Measurements from ENCODE around the gene SPAG5.

Gene SPAG5

DNA sequence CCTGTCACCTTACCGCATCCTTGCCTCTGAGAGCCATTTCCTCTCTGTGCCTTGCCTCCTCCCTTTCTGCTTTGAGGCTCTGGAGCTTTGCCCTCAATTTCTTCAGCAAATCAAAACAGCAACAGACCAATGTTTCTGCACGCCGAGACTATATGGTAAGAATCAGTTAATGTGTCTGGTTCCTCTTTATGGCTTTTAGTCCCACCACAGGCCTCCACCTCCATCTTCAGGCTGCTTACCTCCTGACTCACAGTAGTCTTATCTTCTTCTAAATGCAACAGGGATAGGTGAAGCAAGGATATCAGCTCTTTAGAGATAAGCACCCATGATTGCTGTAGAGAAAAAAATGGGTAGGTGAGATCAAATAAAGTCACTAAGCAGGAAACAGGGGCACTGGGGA is 13.0 kb downstream of the SPAG5 start:
- no peak overlapping the region for H3K4me2 ChIP-seq (ENCODE audit: low read depth, low read length, poor library complexity, severe bottlenecking)
- H3K4me1 ChIP-seq (ENCODE audit: insufficient read depth, low read length, poor library complexity, severe bottlenecking): no peaks in the 10 kb centered on the region
- no peaks in the 10 kb centered on the region for H3K9me3 ChIP-seq (ENCODE audit: insufficient read depth, low read depth, low read length)
- no peaks in the 10 kb centered on the region for H3K27me3 ChIP-seq (ENCODE audit: insufficient read depth, low read length, poor library complexity, severe bottlenecking)
- H2AFZ ChIP-seq (ENCODE audit: low read length): no peak overlapping the region
- TF ChIP-seq EZH2phosphoT487 (IDR thresholded peaks at IDR 0.05; ENCODE audit: borderline replicate concordance): no peak
- TF ChIP-seq, protein P1, sequence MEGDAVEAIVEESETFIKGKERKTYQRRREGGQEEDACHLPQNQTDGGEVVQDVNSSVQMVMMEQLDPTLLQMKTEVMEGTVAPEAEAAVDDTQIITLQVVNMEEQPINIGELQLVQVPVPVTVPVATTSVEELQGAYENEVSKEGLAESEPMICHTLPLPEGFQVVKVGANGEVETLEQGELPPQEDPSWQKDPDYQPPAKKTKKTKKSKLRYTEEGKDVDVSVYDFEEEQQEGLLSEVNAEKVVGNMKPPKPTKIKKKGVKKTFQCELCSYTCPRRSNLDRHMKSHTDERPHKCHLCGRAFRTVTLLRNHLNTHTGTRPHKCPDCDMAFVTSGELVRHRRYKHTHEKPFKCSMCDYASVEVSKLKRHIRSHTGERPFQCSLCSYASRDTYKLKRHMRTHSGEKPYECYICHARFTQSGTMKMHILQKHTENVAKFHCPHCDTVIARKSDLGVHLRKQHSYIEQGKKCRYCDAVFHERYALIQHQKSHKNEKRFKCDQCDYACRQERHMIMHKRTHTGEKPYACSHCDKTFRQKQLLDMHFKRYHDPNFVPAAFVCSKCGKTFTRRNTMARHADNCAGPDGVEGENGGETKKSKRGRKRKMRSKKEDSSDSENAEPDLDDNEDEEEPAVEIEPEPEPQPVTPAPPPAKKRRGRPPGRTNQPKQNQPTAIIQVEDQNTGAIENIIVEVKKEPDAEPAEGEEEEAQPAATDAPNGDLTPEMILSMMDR (conservative IDR thresholded peaks at IDR 0.05; ENCODE audit: low read length): no peak
- no peaks in the 10 kb centered on the region for H3F3A ChIP-seq (ENCODE audit: low read depth)
- H3K4me3 ChIP-seq (ENCODE audit: low read length, poor library complexity, severe bottlenecking): no peak overlapping the region
- no peaks in the 10 kb centered on the region for H4K20me1 ChIP-seq (ENCODE audit: insufficient read depth, low read length, poor library complexity, severe bottlenecking)
- no peaks in the 10 kb centered on the region for H3K9me2 ChIP-seq (replicated peaks; ENCODE audit: low read depth, low read length)
- H3K36me3 ChIP-seq (ENCODE audit: insufficient read depth, low read length): peaks cover 78% of the 10 kb centered on the region; the same call in 1 of the 2 replicates
- peaks cover 20% of the 10 kb centered on the region for H3K79me2 ChIP-seq (ENCODE audit: insufficient read depth, low read length)
- H3K9ac ChIP-seq (ENCODE audit: low read depth, low read length, poor library complexity, severe bottlenecking): no peak overlapping the region

DNA sequence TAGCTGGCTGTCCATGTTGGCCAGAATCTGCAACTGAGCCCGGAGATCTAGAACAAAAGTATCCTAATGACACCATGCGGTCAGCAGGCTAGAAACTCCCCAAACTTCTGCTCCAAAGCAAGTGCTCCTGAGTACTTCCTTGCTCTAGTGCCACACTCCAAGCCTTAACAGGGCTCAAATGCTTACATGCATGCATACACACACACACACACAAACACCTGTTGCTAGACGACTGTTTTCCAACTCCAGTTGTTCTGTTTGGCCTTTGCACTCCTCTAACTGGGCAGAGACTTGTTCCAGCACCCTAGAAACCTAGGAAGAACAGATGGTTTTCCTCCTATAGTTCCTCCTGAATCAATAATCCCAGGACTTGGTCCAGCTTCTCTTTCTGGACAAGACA is 14.4 kb downstream of the SPAG5 start:
- no peak overlapping the region for H3K9ac ChIP-seq (ENCODE audit: low read depth, low read length, poor library complexity, severe bottlenecking)
- H3K9me2 ChIP-seq (replicated peaks; ENCODE audit: low read depth, low read length): no peaks in the 10 kb centered on the region
- no peak overlapping the region for H3K4me3 ChIP-seq (ENCODE audit: low read length, poor library complexity, severe bottlenecking)
- peaks cover 15% of the 10 kb centered on the region for H3K79me2 ChIP-seq (ENCODE audit: insufficient read depth, low read length)
- no peaks in the 10 kb centered on the region for H3F3A ChIP-seq (ENCODE audit: low read depth)
- H3K4me1 ChIP-seq (ENCODE audit: insufficient read depth, low read length, poor library complexity, severe bottlenecking): no peaks in the 10 kb centered on the region
- H3K36me3 ChIP-seq (ENCODE audit: insufficient read depth, low read length): peaks cover 82% of the 10 kb centered on the region; the same call in 1 of the 2 replicates
- H3K4me2 ChIP-seq (ENCODE audit: low read depth, low read length, poor library complexity, severe bottlenecking): no peak overlapping the region
- no peaks in the 10 kb centered on the region for H4K20me1 ChIP-seq (ENCODE audit: insufficient read depth, low read length, poor library complexity, severe bottlenecking)
- H3K27me3 ChIP-seq (ENCODE audit: insufficient read depth, low read length, poor library complexity, severe bottlenecking): no peaks in the 10 kb centered on the region
- H3K9me3 ChIP-seq (ENCODE audit: insufficient read depth, low read depth, low read length): no peaks in the 10 kb centered on the region
- no peak overlapping the region for H2AFZ ChIP-seq (ENCODE audit: low read length)
- TF ChIP-seq, protein P1 (conservative IDR thresholded peaks at IDR 0.05; ENCODE audit: low read length): no peak
- TF ChIP-seq EZH2phosphoT487 (IDR thresholded peaks at IDR 0.05; ENCODE audit: borderline replicate concordance): no peak

DNA sequence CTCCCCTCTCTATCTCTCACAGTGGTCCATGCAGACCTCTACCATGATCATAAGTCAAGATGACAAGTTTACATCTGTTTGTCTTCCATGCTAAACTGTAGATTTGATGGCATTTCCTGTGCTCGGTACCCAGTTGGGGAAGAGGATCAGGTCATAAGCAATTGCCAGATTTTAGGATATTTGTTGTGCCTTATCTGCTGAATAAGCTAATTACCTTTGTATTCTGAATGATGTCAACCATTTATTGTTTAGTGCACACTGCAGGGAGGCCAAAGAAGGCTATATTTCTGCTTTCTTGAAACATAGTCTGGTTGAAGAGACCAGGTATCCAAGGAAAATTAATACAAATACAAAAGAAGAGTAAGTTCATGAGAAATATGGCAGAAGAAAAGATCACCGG is 16.3 kb downstream of the SPAG5 start:
- Histone ChIP-seq H3K4me1 (ENCODE audit: insufficient read depth, low read length, poor library complexity, severe bottlenecking) (no peaks in the 10 kb centered on the region), H3K36me3 (ENCODE audit: insufficient read depth, low read length) (peaks cover 84% of the 10 kb centered on the region; the same call in 1 of the 2 replicates), H3K4me3 (ENCODE audit: low read length, poor library complexity, severe bottlenecking) (no peak overlapping the region), H3K79me2 (ENCODE audit: insufficient read depth, low read length) (peaks cover 1% of the 10 kb centered on the region; the same call in 1 of the 2 replicates), H3F3A (ENCODE audit: low read depth) (no peaks in the 10 kb centered on the region), H3K27me3 (ENCODE audit: insufficient read depth, low read length, poor library complexity, severe bottlenecking) (no peaks in the 10 kb centered on the region), H3K9me3 (ENCODE audit: insufficient read depth, low read depth, low read length) (no peaks in the 10 kb centered on the region), H2AFZ (ENCODE audit: low read length) (no peak overlapping the region), H3K9me2 (replicated peaks; ENCODE audit: low read depth, low read length) (no peaks in the 10 kb centered on the region), H3K4me2 (ENCODE audit: low read depth, low read length, poor library complexity, severe bottlenecking) (no peak overlapping the region), H3K9ac (ENCODE audit: low read depth, low read length, poor library complexity, severe bottlenecking) (no peak overlapping the region), H4K20me1 (ENCODE audit: insufficient read depth, low read length, poor library complexity, severe bottlenecking) (no peaks in the 10 kb centered on the region)
- TF ChIP-seq EZH2phosphoT487 (IDR thresholded peaks at IDR 0.05; ENCODE audit: borderline replicate concordance): no peak
- TF ChIP-seq, protein P1 (conservative IDR thresholded peaks at IDR 0.05; ENCODE audit: low read length): no peak
